Brain pericyte (primary cell): ENCODE results near the gene DAGLA.

Experiments used
- DNase-seq: peaks from one replicate; pipeline ENCODE4 v3.0.0-alpha.2; 2012; ENCODE audit warnings: low read depth, low spot score

The DAGLA gene

GRCh38 chr11:61763930-61764605, 83.9 kb downstream of the DAGLA start:
- no peak for DNase-seq

DNA sequence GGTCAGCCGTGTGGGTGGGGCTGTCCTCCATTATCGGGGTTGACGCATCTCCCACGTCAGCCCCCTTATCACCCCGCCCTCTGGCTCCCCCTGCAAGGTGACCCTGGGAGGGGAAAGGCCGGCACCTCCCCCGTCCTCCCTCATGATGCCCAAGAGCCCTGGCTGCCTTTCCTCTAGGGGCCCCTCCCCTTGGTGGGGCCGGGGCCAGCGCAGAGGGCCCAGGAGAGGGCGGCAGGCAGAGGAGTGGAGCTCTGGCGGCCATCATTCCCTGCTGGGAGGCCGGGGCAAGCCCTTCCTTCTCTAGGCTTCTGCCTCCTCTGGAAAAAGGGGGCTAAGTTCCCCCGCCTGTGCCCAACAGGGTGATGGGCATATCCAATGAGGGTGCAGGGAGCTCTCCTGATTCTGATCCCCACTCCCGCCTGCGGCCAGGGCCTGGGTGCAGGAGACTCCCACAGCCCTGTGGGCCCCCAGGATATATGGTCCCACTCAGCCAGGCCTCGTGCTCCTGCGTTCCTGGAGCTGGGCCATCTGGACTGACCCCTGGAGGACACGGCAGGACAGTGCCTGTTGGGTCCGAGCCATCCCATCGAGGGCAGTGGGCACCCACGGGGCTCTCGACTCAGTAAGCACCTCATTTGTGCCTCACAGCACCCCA, 84.5 kb downstream of the DAGLA start:
- no peak for DNase-seq

- DNase-seq = no peak
Measured at GRCh38 chr11:61765550-61766253, 85.5 kb downstream of the DAGLA start.

DNA sequence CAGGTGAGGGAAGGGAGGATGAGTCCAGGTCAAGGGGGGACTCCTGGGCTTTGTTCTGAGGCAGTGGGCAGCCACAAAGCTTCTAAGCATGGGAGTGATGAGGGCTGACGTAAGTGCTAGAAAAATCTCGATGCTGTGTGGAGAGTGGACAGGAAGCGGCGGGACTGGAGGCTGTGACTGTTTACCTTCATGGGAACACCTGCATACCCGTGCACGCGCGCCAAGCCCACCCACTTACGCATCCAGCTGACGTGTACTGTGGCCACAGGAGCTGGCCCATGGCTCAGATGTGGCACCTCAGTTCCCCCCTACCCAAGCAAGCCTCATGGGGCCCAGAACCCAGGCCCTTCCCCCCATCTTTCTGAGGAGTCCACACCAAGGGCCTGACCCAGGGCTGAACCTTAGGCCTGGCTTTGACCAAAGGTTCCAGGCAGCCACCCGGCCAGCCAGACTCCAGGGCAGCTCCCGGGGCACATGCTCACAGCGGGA, 86.2 kb downstream of the DAGLA start:
- DNase-seq = no peak

- DNase-seq = no peak
Measured at GRCh38 chr11:61768376-61769076, 88.3 kb downstream of the DAGLA start.

GRCh38 chr11:61769169-61769920, 89.2 kb downstream of the DAGLA start:
- DNase-seq = no peak

DNA sequence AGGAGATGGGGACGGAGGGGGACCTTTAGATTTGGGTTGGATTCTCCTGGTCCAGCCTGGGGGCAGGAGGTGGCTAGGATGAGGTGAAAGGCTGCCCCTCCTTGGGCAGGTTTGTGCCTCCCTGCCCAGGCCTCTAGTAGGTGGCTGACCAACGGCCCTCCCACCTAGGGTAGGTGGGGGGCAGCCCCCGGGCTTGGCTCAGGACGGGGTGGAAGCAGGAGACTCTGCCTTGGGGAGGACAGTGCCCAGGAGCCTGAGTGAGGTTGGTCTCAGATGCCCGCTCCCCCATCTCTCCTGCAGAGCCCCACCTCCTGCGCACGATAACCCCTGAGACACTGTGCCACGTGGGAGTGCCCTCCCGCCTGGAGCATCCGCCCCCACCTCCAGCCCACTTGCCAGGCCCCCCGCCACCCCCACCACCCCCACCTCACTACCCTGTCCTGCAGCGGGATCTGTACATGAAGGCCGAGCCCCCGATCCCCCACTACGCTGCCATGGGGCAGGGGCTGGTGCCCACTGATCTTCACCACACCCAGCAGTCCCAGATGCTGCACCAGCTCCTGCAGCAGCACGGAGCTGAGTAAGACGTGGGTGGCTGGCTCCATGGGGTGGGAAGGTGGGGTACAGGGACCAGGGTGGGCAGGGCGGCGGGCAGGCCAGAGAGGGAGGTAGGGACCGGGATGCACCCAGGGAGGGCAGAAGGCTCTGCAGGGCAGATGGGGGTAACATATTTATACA, 89.9 kb downstream of the DAGLA start:
- no peak for DNase-seq

- no peak for DNase-seq
Measured at GRCh38 chr11:61771195-61771894, 91.2 kb downstream of the DAGLA start.

GRCh38 chr11:61771985-61772455, 91.8 kb downstream of the DAGLA start:
- DNase-seq = no peak

DNA sequence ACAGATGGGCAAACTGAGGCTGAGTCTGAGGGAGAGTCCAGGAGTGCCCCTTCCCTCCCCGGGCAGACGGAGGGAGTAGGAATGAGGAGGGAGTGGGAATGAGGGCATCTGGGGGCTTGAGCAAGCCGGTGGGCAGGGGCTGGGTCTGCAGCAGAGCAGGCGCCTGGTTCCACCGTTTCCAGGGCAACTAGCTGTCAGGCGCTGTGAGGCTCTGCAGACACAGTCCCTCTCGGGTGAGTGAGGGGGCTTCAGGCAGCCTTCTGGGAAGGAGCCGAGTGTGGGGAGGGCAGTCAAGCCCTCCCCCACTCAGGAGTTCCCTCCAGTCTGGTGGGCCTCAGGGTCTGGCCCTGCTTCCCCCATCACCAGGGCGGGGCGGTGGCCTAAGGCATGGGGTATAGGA, 93.2 kb downstream of the DAGLA start:
- DNase-seq = no peak

DNA sequence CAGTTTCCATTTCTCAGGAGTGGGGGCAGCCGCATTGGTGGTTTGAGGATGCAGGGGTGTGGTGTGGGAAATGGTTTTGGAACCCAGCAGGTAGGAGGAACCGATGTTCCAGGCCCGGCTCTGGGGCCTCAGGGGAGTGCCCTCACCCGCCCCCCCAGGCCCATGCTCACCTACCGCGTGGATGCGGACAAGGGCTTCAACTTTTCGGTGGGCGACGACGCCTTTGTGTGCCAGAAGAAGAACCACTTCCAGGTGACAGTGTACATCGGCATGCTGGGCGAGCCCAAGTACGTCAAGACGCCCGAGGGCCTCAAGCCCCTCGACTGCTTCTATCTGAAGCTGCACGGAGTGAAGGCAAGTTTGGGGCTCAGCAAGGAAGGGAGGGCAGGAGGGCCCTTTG, 93.6 kb downstream of the DAGLA start:
- no peak for DNase-seq

- no peak for DNase-seq
Measured at GRCh38 chr11:61774411-61774810, 94.2 kb downstream of the DAGLA start.

DNA sequence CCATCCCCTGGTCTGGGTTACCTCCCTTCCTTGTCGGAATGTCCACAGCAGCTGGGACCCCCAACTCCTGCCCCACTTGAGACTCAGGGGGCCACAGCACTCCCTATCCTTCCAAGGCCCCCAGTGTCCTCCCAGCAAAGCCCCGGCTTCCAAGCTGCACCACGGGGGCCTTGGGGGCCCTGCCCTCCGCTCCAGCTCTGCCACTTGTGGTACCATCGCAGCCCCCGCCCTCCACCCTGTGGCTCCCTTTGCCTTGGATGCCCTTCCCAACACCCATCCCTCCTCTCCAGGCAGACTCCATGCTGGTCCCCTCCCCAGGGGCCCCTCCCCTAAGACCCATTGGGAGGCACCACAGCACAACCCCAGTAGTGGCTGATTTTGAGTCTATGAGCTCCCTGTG, 94.9 kb downstream of the DAGLA start:
- DNase-seq = no peak

DNA sequence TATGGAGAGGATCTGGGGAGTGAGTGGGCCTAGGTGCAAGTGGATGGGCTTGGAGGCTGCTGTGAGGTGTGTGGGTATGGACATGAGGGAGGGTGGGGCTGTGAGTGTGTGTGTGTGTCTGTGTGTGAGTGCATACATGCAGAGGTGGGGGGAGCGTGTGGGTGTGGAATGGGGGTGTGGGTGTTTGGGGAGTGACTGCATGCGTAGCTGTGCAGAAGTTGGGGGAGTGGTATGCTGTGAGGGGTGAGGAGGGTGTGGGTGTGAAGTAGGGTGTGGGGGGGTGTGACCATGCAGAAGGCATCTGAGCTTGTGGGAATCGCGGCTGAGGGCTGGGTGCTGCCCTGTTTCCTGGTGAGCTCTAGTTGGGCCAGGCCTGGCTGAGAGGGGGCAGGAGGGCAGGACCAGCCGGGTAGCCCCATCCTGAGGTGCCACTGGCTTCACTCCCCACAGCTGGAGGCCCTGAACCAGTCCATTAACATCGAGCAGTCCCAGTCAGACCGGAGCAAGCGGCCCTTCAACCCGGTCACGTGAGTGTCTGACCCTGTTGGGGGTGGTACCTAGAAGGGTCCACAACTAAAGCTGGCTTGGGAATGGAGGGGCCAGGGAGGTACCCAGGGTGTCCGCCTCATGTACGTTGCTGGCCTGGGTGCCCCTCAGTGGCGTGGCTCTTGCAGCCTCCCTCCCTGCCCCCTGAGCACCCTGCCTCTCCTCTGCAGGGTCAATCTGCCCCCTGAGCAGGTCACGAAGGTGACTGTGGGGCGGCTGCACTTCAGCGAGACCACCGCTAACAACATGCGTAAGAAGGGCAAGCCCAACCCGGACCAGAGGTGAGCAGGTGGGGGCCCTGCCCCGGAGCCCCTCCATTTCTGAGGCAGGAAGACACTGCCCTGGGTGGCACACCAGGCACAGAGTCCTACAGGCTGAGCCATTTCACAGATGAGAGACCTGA, 95.7 kb downstream of the DAGLA start:
- DNase-seq = no peak

- no peak for DNase-seq
Measured at GRCh38 chr11:61776561-61777075, 96.4 kb downstream of the DAGLA start.

DNA sequence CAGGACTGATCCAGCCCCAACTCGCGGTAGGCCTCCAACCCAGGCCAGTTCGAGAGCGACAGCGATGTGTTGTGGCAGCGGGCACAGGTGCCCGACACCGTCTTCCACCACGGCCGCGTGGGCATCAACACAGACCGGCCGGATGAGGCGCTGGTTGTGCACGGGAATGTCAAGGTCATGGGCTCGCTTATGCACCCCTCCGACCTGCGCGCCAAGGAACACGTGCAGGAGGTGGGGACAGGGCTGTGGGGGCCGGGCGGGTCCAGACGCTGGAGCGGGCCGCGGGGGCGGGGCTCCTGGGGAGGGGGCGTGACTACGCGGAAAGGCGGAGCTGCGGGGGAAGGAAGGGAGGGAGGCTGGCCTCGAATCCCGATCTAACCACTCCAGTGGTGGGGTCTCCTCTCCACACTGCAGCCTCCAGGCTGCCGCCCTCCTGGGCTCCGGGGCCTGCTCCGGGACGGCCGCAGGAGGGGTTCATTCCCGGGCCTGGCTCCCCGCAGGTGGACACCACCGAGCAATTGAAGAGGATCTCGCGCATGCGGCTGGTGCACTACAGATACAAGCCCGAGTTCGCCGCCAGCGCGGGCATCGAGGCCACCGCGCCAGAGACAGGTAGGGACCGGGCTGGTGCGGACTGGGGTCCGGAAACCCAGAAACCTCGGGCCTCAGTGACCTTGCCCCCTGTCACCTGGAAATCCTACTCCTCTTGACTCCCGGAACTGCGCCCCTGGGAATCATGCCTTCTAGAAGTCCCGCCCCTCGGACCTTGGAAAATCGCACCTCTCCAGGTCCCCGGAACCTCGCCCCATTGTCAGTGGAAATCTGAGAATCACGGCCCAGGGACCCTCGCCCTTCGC, 97.3 kb downstream of the DAGLA start:
- no peak for DNase-seq

GRCh38 chr11:61778357-61778886, 98.2 kb downstream of the DAGLA start:
- no peak for DNase-seq
